HEK293 (cell line): ENCODE results near the gene RIN3.

ENCODE experiments used
- CTCF ChIP-seq: fragments of 450-650 bp; formaldehyde crosslinking; IDR thresholded peaks from 2 replicates; pipeline ENCODE4 v1.5.1; 2016; ENCODE audit warnings: missing biosample characterization, missing genetic modification characterization
- FEZF1 ChIP-seq: fragments of 450-650 bp; formaldehyde crosslinking; IDR thresholded peaks from 2 replicates; pipeline ENCODE4 v1.5.1; 2016; ENCODE audit warnings: missing biosample characterization, missing genetic modification characterization
- MYNN ChIP-seq: fragments of 450-650 bp; formaldehyde crosslinking; IDR thresholded peaks from 2 replicates; pipeline ENCODE4 v1.5.1; 2016; ENCODE audit warnings: missing biosample characterization, missing genetic modification characterization, borderline replicate concordance
- SP7 ChIP-seq: fragments of 450-650 bp; formaldehyde crosslinking; IDR thresholded peaks from 2 replicates; pipeline ENCODE4 v1.5.1; 2016; ENCODE audit warnings: missing biosample characterization, missing genetic modification characterization
- ZEB2 ChIP-seq: fragments of 450-650 bp; formaldehyde crosslinking; IDR thresholded peaks from 2 replicates; pipeline ENCODE4 v1.5.1; 2016; ENCODE audit warnings: missing biosample characterization, missing genetic modification characterization
- ZFHX2 ChIP-seq: fragments of 450-650 bp; formaldehyde crosslinking; conservative IDR thresholded peaks from 2 replicates; pipeline ENCODE4 v1.5.1; 2016; ENCODE audit warnings: missing biosample characterization, missing genetic modification characterization
- ZIC2 ChIP-seq: fragments of 450-650 bp; formaldehyde crosslinking; IDR thresholded peaks from 2 replicates; pipeline ENCODE4 v1.5.1; 2016; ENCODE audit warnings: missing biosample characterization, missing genetic modification characterization
- ZNF239 ChIP-seq: fragments of 450-650 bp; formaldehyde crosslinking; IDR thresholded peaks from 2 replicates; pipeline ENCODE4 v1.5.1; 2016; ENCODE audit warnings: missing biosample characterization, missing genetic modification characterization
- ZNF48 ChIP-seq: fragments of 450-650 bp; formaldehyde crosslinking; IDR thresholded peaks from 2 replicates; pipeline ENCODE4 v1.5.1; 2016; ENCODE audit warnings: missing biosample characterization, missing genetic modification characterization
- ZNF639 ChIP-seq: fragments of 450-650 bp; formaldehyde crosslinking; IDR thresholded peaks from 2 replicates; pipeline ENCODE4 v1.5.1; 2016; ENCODE audit warnings: missing biosample characterization, missing genetic modification characterization
- ZNF747 ChIP-seq: fragments of 450-650 bp; formaldehyde crosslinking; IDR thresholded peaks from 2 replicates; pipeline ENCODE4 v1.5.1; 2016; ENCODE audit warnings: missing biosample characterization, missing genetic modification characterization

GRCh38 chr14:92637228-92637627 lies 123.6 kb downstream of the RIN3 start:
- TF ChIP-seq FEZF1 (0 out of 2 replicates have a peak, but pooled peaks have one; percentile 9), ZEB2 (tag by site-specific recombination) (no peak), ZNF639 (tag by site-specific recombination) (no peak), CTCF (no peak), ZNF239 (no peak), ZIC2 (peak; percentile 94), ZFHX2 (tag by site-specific recombination) (no peak), MYNN (no peak), ZNF747 (tag by site-specific recombination) (no peak), ZNF48 (tag by site-specific recombination) (no peak), SP7 (no peak)
